ENCODE data around the gene CUEDC1.

DNA sequence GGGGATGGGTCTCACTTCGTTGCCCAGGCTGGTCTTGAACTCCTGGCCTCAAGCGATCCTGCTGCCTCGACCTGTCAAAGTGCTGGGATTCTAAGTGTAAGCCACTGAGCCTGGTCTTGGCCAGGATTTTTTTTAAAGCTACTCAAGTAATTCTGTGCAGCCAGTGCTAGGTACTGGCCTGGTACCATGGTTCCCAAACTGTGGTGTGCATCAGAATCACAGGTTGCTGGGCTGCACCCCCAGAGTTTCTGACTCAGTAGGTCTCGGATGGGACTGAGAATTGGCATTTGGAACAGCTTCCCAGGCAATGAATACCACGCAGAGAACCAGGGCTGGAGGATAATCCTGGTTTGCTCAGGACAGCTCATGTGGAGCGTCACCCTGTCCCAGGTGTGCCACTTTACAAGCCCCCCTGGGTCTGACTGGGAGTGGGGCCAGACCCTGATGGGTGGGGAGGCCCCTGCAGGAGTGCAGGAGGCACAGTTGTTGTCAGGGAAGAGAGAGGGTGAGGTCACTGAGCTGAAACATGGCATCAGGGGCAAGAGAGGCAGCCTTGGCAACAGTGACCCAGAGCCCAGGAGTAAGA lies 94.7 kb downstream of the CUEDC1 start:
- TF ChIP-seq, protein P1, sequence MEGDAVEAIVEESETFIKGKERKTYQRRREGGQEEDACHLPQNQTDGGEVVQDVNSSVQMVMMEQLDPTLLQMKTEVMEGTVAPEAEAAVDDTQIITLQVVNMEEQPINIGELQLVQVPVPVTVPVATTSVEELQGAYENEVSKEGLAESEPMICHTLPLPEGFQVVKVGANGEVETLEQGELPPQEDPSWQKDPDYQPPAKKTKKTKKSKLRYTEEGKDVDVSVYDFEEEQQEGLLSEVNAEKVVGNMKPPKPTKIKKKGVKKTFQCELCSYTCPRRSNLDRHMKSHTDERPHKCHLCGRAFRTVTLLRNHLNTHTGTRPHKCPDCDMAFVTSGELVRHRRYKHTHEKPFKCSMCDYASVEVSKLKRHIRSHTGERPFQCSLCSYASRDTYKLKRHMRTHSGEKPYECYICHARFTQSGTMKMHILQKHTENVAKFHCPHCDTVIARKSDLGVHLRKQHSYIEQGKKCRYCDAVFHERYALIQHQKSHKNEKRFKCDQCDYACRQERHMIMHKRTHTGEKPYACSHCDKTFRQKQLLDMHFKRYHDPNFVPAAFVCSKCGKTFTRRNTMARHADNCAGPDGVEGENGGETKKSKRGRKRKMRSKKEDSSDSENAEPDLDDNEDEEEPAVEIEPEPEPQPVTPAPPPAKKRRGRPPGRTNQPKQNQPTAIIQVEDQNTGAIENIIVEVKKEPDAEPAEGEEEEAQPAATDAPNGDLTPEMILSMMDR (IDR thresholded peaks at IDR 0.05; ENCODE audit: low read depth, low read length): no peak
- TF ChIP-seq EZH2phosphoT487 (IDR thresholded peaks at IDR 0.05; ENCODE audit: low read depth): no peak

Measured in OCI-LY3 (cell line).